Measurements from ENCODE around the gene FAM168B.

FAM168B gene

GRCh38 chr2:131093006-131093695 lies at the start of gene FAM168B:
FAM168B (minus strand) TSS chr2:131093460; CDS start chr2:131082646, 10,814 bp downstream.
- Mint-ChIP-seq H3K4me1 (peaks cover 19% of the 10 kb centered on the region), H3K27ac (ENCODE audit: low read depth) (peak within 1 kb of the TSS; percentile 95), H3K27me3 (no peaks in the 10 kb centered on the region), H3K36me3 (ENCODE audit: insufficient read depth) (peaks cover 29% of the 10 kb centered on the region), H3K9me3 (no peaks in the 10 kb centered on the region), H3K4me3 (peak within 1 kb of the TSS; percentile 94)
- ATAC-seq (replicated peaks; ENCODE audit: extremely low read depth, poor library complexity, severe bottlenecking), result peak; percentile 84
- DNase-seq (ENCODE audit: low spot score in 2 of 2), result peak; percentile 83 to 84

- Mint-ChIP-seq H3K36me3 (ENCODE audit: insufficient read depth) (peaks cover 47% of the 10 kb centered on the region), H3K27ac (ENCODE audit: low read depth) (peak overlapping the region; percentile 35), H3K4me3 (no peak overlapping the region), H3K27me3 (no peaks in the 10 kb centered on the region), H3K4me1 (peaks cover 38% of the 10 kb centered on the region), H3K9me3 (no peaks in the 10 kb centered on the region)
- DNase-seq (ENCODE audit: low spot score in 2 of 2) (no peak), ATAC-seq (replicated peaks; ENCODE audit: extremely low read depth, poor library complexity, severe bottlenecking) (no peak)
Observed at GRCh38 chr2:131142849-131143248, 49.6 kb upstream of the FAM168B start.

- H3K4me1 Mint-ChIP-seq, result peaks cover 51% of the 10 kb centered on the region
- H3K27ac Mint-ChIP-seq (ENCODE audit: low read depth), result no peak overlapping the region
- no peaks in the 10 kb centered on the region for H3K27me3 Mint-ChIP-seq
- no peak for DNase-seq (ENCODE audit: low spot score in 2 of 2)
- H3K9me3 Mint-ChIP-seq, result no peaks in the 10 kb centered on the region
- no peak overlapping the region for H3K4me3 Mint-ChIP-seq
- H3K36me3 Mint-ChIP-seq (ENCODE audit: insufficient read depth), result peaks cover 46% of the 10 kb centered on the region
- ATAC-seq (replicated peaks; ENCODE audit: extremely low read depth, poor library complexity, severe bottlenecking), result no peak
Observed at GRCh38 chr2:131140581-131140980, 47.3 kb upstream of the FAM168B start.

- no peak overlapping the region for H3K4me3 Mint-ChIP-seq
- ATAC-seq (replicated peaks; ENCODE audit: extremely low read depth, poor library complexity, severe bottlenecking), result peak; percentile 52
- H3K4me1 Mint-ChIP-seq, result peaks cover 12% of the 10 kb centered on the region
- H3K27ac Mint-ChIP-seq (ENCODE audit: low read depth), result peak overlapping the region; percentile 55
- no peaks in the 10 kb centered on the region for H3K9me3 Mint-ChIP-seq
- no peak for DNase-seq (ENCODE audit: low spot score in 2 of 2)
- H3K36me3 Mint-ChIP-seq (ENCODE audit: insufficient read depth), result peaks cover 53% of the 10 kb centered on the region
- no peaks in the 10 kb centered on the region for H3K27me3 Mint-ChIP-seq
Observed at GRCh38 chr2:131132729-131133128, 39.5 kb upstream of the FAM168B start.

GRCh38 chr2:131130298-131130596 lies 37.0 kb upstream of the FAM168B start:
- ATAC-seq (replicated peaks; ENCODE audit: extremely low read depth, poor library complexity, severe bottlenecking) (no peak), DNase-seq (ENCODE audit: low spot score in 2 of 2) (no peak)
- Mint-ChIP-seq H3K27me3 (no peaks in the 10 kb centered on the region), H3K4me1 (no peaks in the 10 kb centered on the region), H3K36me3 (ENCODE audit: insufficient read depth) (peaks cover 58% of the 10 kb centered on the region), H3K4me3 (no peak overlapping the region), H3K9me3 (no peaks in the 10 kb centered on the region), H3K27ac (ENCODE audit: low read depth) (no peak overlapping the region)

- H3K27me3 Mint-ChIP-seq, result no peaks in the 10 kb centered on the region
- no peak for DNase-seq (ENCODE audit: low spot score in 2 of 2)
- no peak overlapping the region for H3K27ac Mint-ChIP-seq (ENCODE audit: low read depth)
- peaks cover 6% of the 10 kb centered on the region for H3K4me1 Mint-ChIP-seq
- no peaks in the 10 kb centered on the region for H3K9me3 Mint-ChIP-seq
- H3K4me3 Mint-ChIP-seq, result no peak overlapping the region
- no peak for ATAC-seq (replicated peaks; ENCODE audit: extremely low read depth, poor library complexity, severe bottlenecking)
- H3K36me3 Mint-ChIP-seq (ENCODE audit: insufficient read depth), result peaks cover 62% of the 10 kb centered on the region
Observed at GRCh38 chr2:131127981-131128380, 34.7 kb upstream of the FAM168B start.

GRCh38 chr2:131127076-131127475 lies 33.8 kb upstream of the FAM168B start:
- no peak for ATAC-seq (replicated peaks; ENCODE audit: extremely low read depth, poor library complexity, severe bottlenecking)

GRCh38 chr2:131126436-131126835 lies 33.2 kb upstream of the FAM168B start:
- Mint-ChIP-seq H3K4me3 (no peak overlapping the region), H3K36me3 (ENCODE audit: insufficient read depth) (peaks cover 67% of the 10 kb centered on the region), H3K27ac (ENCODE audit: low read depth) (no peak overlapping the region), H3K27me3 (no peaks in the 10 kb centered on the region), H3K9me3 (no peaks in the 10 kb centered on the region), H3K4me1 (peaks cover 6% of the 10 kb centered on the region)
- ATAC-seq (replicated peaks; ENCODE audit: extremely low read depth, poor library complexity, severe bottlenecking), result no peak
- no peak for DNase-seq (ENCODE audit: low spot score in 2 of 2)

More at GRCh38 chr2:131127076-131127475, 33.8 kb upstream of the FAM168B start:
- Mint-ChIP-seq H3K27ac (ENCODE audit: low read depth) (no peak overlapping the region), H3K9me3 (no peaks in the 10 kb centered on the region), H3K4me3 (no peak overlapping the region), H3K36me3 (ENCODE audit: insufficient read depth) (peaks cover 64% of the 10 kb centered on the region), H3K27me3 (no peaks in the 10 kb centered on the region), H3K4me1 (peaks cover 6% of the 10 kb centered on the region)
- no peak for DNase-seq (ENCODE audit: low spot score in 2 of 2)

GRCh38 chr2:131125195-131125757 lies 32.0 kb upstream of the FAM168B start:
- no peak for DNase-seq (ENCODE audit: low spot score in 2 of 2)
- Mint-ChIP-seq H3K4me1 (peaks cover 13% of the 10 kb centered on the region), H3K9me3 (no peaks in the 10 kb centered on the region), H3K36me3 (ENCODE audit: insufficient read depth) (peaks cover 65% of the 10 kb centered on the region), H3K27ac (ENCODE audit: low read depth) (no peak overlapping the region), H3K4me3 (no peak overlapping the region), H3K27me3 (no peaks in the 10 kb centered on the region)
- ATAC-seq (replicated peaks; ENCODE audit: extremely low read depth, poor library complexity, severe bottlenecking), result no peak

GRCh38 chr2:131123192-131123591 lies 29.9 kb upstream of the FAM168B start:
- H3K27ac Mint-ChIP-seq (ENCODE audit: low read depth), result no peak overlapping the region
- ATAC-seq (replicated peaks; ENCODE audit: extremely low read depth, poor library complexity, severe bottlenecking), result no peak
- H3K4me3 Mint-ChIP-seq, result no peak overlapping the region
- no peak for DNase-seq (ENCODE audit: low spot score in 2 of 2)
- H3K4me1 Mint-ChIP-seq, result peaks cover 24% of the 10 kb centered on the region
- H3K27me3 Mint-ChIP-seq, result no peaks in the 10 kb centered on the region
- peaks cover 52% of the 10 kb centered on the region for H3K36me3 Mint-ChIP-seq (ENCODE audit: insufficient read depth)
- no peaks in the 10 kb centered on the region for H3K9me3 Mint-ChIP-seq

GRCh38 chr2:131122496-131122895 lies 29.2 kb upstream of the FAM168B start:
- peaks cover 30% of the 10 kb centered on the region for H3K4me1 Mint-ChIP-seq
- no peak for ATAC-seq (replicated peaks; ENCODE audit: extremely low read depth, poor library complexity, severe bottlenecking)
- H3K27me3 Mint-ChIP-seq, result no peaks in the 10 kb centered on the region
- H3K9me3 Mint-ChIP-seq, result no peaks in the 10 kb centered on the region
- no peak overlapping the region for H3K27ac Mint-ChIP-seq (ENCODE audit: low read depth)
- no peak overlapping the region for H3K4me3 Mint-ChIP-seq
- DNase-seq (ENCODE audit: low spot score in 2 of 2), result no peak
- H3K36me3 Mint-ChIP-seq (ENCODE audit: insufficient read depth), result peaks cover 47% of the 10 kb centered on the region

- peaks cover 31% of the 10 kb centered on the region for H3K4me1 Mint-ChIP-seq
- peaks cover 43% of the 10 kb centered on the region for H3K36me3 Mint-ChIP-seq (ENCODE audit: insufficient read depth)
- DNase-seq (ENCODE audit: low spot score in 2 of 2) (no peak), ATAC-seq (replicated peaks; ENCODE audit: extremely low read depth, poor library complexity, severe bottlenecking) (no peak)
- no peaks in the 10 kb centered on the region for H3K9me3 Mint-ChIP-seq
- H3K27ac Mint-ChIP-seq (ENCODE audit: low read depth), result no peak overlapping the region
- no peaks in the 10 kb centered on the region for H3K27me3 Mint-ChIP-seq
- H3K4me3 Mint-ChIP-seq, result no peak overlapping the region
Observed at GRCh38 chr2:131121464-131121863, 28.2 kb upstream of the FAM168B start.

GRCh38 chr2:131120815-131121317 lies 27.6 kb upstream of the FAM168B start:
- Mint-ChIP-seq H3K27ac (ENCODE audit: low read depth) (peak overlapping the region; percentile 25), H3K36me3 (ENCODE audit: insufficient read depth) (peaks cover 38% of the 10 kb centered on the region), H3K4me3 (no peak overlapping the region), H3K27me3 (no peaks in the 10 kb centered on the region), H3K9me3 (no peaks in the 10 kb centered on the region), H3K4me1 (peaks cover 36% of the 10 kb centered on the region)
- no peak for ATAC-seq (replicated peaks; ENCODE audit: extremely low read depth, poor library complexity, severe bottlenecking)
- DNase-seq (ENCODE audit: low spot score in 2 of 2), result no peak
